Fibroblast of lung (primary cell): ENCODE measurements around the gene UBTF. TPM values are rescaled to one million over a fixed set of nuclear protein-coding genes. Genes with fewer than 3 reads are reported as not detected.

Source experiments
- DNase-seq, 2 donors: peaks; one replicate each; pipeline versions ENCODE4 v3.0.0 to v3.0.0-alpha.2; 2010; ENCODE audit warnings: low read depth in 2 of 2
- H2AFZ ChIP-seq: 2 replicates; pipeline ENCODE4 v1.5.1; 2012; ENCODE audit warnings: low read length, control low read depth, inconsistent platforms
- H3K27ac ChIP-seq: 2 replicates; pipeline ENCODE4 v1.5.1; 2011; ENCODE audit warnings: low read length, control low read depth; ENCODE audit not compliant: insufficient read depth
- H3K27me3 ChIP-seq: 2 replicates; pipeline ENCODE4 v1.5.1; 2011; ENCODE audit warnings: mild to moderate bottlenecking, low read length; ENCODE audit not compliant: control insufficient read depth, insufficient read depth
- H3K36me3 ChIP-seq: 2 replicates; pipeline ENCODE4 v1.5.1; 2011; ENCODE audit warnings: low read length; ENCODE audit not compliant: control insufficient read depth, insufficient read depth
- H3K4me1 ChIP-seq: 2 replicates; pipeline ENCODE4 v1.5.1; 2011; ENCODE audit warnings: low read length; ENCODE audit not compliant: control insufficient read depth, insufficient read depth; ENCODE audit errors: extremely low read depth
- H3K4me2 ChIP-seq: 2 replicates; pipeline ENCODE4 v1.5.1; 2011; ENCODE audit warnings: low read length, control low read depth; ENCODE audit not compliant: insufficient read depth; ENCODE audit errors: extremely low read depth
- H3K4me3 ChIP-seq, 4 experiments: fragments of 200-600 bp in 1 of 4; sonication (generic) in 1 of 4; replicated peaks in 1 of 4; 2 replicates each; pipeline ENCODE4 v1.5.1; 2011 to 2016; ENCODE audit warnings: low read length in 4 of 4, low read depth in 3 of 4, mild to moderate bottlenecking in 3 of 4, control low read depth in 2 of 4, inconsistent platforms in 1 of 4, mixed read lengths in 1 of 4; ENCODE audit not compliant: insufficient read depth in 1 of 4; ENCODE audit errors: control extremely low read depth in 1 of 4
- H3K79me2 ChIP-seq: 2 replicates; pipeline ENCODE4 v1.5.1; 2012; ENCODE audit warnings: mild to moderate bottlenecking, low read length, inconsistent platforms; ENCODE audit not compliant: control insufficient read depth, insufficient read depth
- H3K9ac ChIP-seq: 2 replicates; pipeline ENCODE4 v1.5.1; 2011; ENCODE audit warnings: mild to moderate bottlenecking, low read length, control low read depth; ENCODE audit not compliant: insufficient read depth
- H3K9me3 ChIP-seq: 2 replicates; pipeline ENCODE4 v1.5.1; 2012; ENCODE audit warnings: low read depth, low read length; ENCODE audit not compliant: control insufficient read depth, insufficient read depth
- H4K20me1 ChIP-seq: 2 replicates; pipeline ENCODE4 v1.5.1; 2011; ENCODE audit warnings: low read length; ENCODE audit not compliant: control insufficient read depth, insufficient read depth; ENCODE audit errors: extremely low read depth
- EZH2 ChIP-seq: IDR thresholded peaks from 2 replicates; pipeline ENCODE4 v1.5.1; 2012; ENCODE audit warnings: low read length, control low read depth, mild to moderate bottlenecking; ENCODE audit errors: missing control alignments
- polyA plus RNA-seq, 2 donors: library from polyadenylated mRNA; depleted of rRNA in 1 of 2; stranded (reverse) in 1 of 2; unstranded in 1 of 2; fragments of >200 nt; gene quantifications; 2 replicates each; pipeline ENCODE4 v1.2.1, GENCODE V29; 2011 to 2012; ENCODE audit warnings: missing spikeins in 1 of 2
- total RNA-seq: library from RNA; depleted of rRNA; stranded (reverse); fragments of >200 nt; gene quantifications from 2 replicates; pipeline ENCODE4 v1.2.1, GENCODE V29; 2014
- TF ChIP-seq, protein P1 (sequence below), 2 donors: IDR thresholded peaks in 1 of 2; conservative IDR thresholded peaks in 1 of 2; 1 replicate in 1 of 2; 2 replicates in 1 of 2; pipeline ENCODE4 v1.5.1; 2011 to 2012; ENCODE audit warnings: low read length in 2 of 2, control low read depth in 1 of 2, inconsistent platforms in 1 of 2, low read depth in 1 of 2, mild to moderate bottlenecking in 1 of 2

Gene UBTF
- total and polyA plus RNA-seq, 2 donors (not counting 1 experiment from before 2014, with no cell fraction given): 25.1 to 42.1 TPM

DNA sequence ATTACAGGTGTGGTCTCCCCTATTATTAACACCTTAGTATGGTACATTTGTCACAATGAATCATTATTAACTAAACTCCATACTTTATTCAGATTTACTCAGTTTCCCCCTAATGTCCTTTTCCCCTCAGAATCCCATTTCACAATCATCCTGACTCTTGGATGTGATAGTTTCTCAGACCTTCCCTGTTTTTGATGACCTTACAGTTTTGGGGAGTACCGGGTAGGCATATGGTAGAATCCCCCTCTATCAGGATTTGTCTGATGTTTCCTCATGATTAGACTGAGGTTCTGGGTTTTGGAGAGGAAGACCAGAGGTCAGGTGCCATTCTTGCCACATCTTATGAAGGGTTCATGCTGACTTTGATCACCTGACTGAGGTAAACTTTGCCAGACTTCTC lies 55.0 kb downstream of the UBTF start:
- no peaks in the 10 kb centered on the region for H4K20me1 ChIP-seq
- no peak overlapping the region for H3K9ac ChIP-seq
- H3K79me2 ChIP-seq: no peaks in the 10 kb centered on the region
- no peaks in the 10 kb centered on the region for H3K27me3 ChIP-seq
- no peak for DNase-seq
- no peak overlapping the region for H2AFZ ChIP-seq
- H3K4me2 ChIP-seq: no peak overlapping the region
- no peak overlapping the region for H3K4me3 ChIP-seq
- no peaks in the 10 kb centered on the region for H3K9me3 ChIP-seq
- no peaks in the 10 kb centered on the region for H3K4me1 ChIP-seq
- no peak overlapping the region for H3K27ac ChIP-seq
- peaks cover 1% of the 10 kb centered on the region for H3K36me3 ChIP-seq
- TF ChIP-seq EZH2: no peak
- TF ChIP-seq, protein P1, sequence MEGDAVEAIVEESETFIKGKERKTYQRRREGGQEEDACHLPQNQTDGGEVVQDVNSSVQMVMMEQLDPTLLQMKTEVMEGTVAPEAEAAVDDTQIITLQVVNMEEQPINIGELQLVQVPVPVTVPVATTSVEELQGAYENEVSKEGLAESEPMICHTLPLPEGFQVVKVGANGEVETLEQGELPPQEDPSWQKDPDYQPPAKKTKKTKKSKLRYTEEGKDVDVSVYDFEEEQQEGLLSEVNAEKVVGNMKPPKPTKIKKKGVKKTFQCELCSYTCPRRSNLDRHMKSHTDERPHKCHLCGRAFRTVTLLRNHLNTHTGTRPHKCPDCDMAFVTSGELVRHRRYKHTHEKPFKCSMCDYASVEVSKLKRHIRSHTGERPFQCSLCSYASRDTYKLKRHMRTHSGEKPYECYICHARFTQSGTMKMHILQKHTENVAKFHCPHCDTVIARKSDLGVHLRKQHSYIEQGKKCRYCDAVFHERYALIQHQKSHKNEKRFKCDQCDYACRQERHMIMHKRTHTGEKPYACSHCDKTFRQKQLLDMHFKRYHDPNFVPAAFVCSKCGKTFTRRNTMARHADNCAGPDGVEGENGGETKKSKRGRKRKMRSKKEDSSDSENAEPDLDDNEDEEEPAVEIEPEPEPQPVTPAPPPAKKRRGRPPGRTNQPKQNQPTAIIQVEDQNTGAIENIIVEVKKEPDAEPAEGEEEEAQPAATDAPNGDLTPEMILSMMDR (conservative IDR thresholded peaks at IDR 0.05 in 1 of 2, IDR thresholded peaks at IDR 0.05 in 1 of 2; ENCODE audit: low read depth in 1 of 2, low read length in 2 of 2): no peak

DNA sequence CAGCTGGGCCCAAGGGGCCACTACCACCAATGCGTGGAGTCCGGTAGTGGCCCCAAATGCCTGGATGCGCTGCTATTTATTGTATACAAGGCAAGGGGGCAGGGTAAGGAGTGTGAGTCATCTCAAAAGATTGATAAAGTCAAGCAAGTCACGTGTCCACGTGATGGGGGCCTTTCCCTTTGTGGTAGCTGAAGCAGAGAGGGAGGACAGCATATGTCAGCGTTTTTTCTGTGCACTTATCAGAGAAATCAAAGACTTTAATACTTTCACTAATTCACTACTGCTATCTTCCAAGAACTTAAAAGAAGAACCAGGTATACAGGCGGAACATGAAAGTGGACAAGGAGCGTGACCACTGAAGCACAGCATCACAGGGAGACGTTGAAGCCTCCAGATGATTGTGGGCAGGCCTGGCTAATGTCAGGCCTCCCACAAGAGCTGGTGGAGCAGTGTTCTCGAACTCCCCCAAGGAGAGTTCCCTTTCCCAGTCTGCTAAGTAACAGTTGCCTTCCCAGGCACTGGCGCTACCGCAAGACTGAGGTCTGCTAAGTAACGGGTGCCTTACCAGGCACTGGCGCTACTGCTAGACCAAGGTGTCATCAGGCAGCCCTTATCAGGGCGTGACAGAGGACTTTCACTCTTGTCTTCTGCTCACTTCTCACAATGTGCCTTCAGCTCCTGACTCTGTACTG lies 59.8 kb downstream of the UBTF start:
- no peak overlapping the region for H3K27ac ChIP-seq
- TF ChIP-seq EZH2: no peak
- TF ChIP-seq, protein P1 (conservative IDR thresholded peaks at IDR 0.05 in 1 of 2, IDR thresholded peaks at IDR 0.05 in 1 of 2; ENCODE audit: low read depth in 1 of 2, low read length in 2 of 2): no peak
- H3K79me2 ChIP-seq: no peaks in the 10 kb centered on the region
- H3K36me3 ChIP-seq: peaks cover 2% of the 10 kb centered on the region
- H2AFZ ChIP-seq: no peak overlapping the region
- no peak overlapping the region for H3K9ac ChIP-seq
- peak in 1 of 2 donors; percentile 35 for DNase-seq
- no peaks in the 10 kb centered on the region for H3K27me3 ChIP-seq
- no peaks in the 10 kb centered on the region for H4K20me1 ChIP-seq
- H3K4me1 ChIP-seq: no peaks in the 10 kb centered on the region
- no peak overlapping the region for H3K4me2 ChIP-seq
- H3K9me3 ChIP-seq: no peaks in the 10 kb centered on the region
- H3K4me3 ChIP-seq: no peak overlapping the region

DNA sequence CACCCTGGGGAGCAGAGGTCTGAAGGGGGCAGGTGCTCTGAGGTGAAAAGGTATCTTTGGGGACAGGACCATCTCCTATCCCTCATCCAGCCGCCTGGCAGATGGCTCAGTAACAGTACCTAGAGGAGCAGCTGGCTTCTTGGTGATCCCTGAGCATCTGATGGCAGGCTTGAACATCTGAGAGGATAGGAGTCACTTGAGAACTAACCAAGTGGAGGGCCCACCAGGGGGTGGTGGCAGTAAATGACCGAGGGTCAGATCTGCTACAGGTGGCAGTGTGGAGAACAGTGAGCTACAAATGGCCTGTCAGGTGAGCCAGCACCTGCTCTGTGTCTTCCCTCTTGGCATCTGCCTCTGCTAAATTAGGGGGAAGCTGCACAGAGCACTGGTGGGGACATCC lies 64.0 kb downstream of the UBTF start:
- H3K4me1 ChIP-seq: no peaks in the 10 kb centered on the region
- DNase-seq: no peak
- no peak overlapping the region for H3K4me3 ChIP-seq
- H3K4me2 ChIP-seq: no peak overlapping the region
- no peaks in the 10 kb centered on the region for H3K27me3 ChIP-seq
- no peaks in the 10 kb centered on the region for H3K9me3 ChIP-seq
- H3K27ac ChIP-seq: no peak overlapping the region
- H3K79me2 ChIP-seq: peaks cover 4% of the 10 kb centered on the region
- H3K36me3 ChIP-seq: peaks cover 4% of the 10 kb centered on the region
- TF ChIP-seq EZH2: no peak
- TF ChIP-seq, protein P1 (conservative IDR thresholded peaks at IDR 0.05 in 1 of 2, IDR thresholded peaks at IDR 0.05 in 1 of 2; ENCODE audit: low read depth in 1 of 2, low read length in 2 of 2): no peak
- H4K20me1 ChIP-seq: no peaks in the 10 kb centered on the region
- no peak overlapping the region for H2AFZ ChIP-seq
- no peak overlapping the region for H3K9ac ChIP-seq

Other genes with a start within 250 kb of the UBTF start
- 3.3 and 7.4 TPM in 2 replicates for gene NAGS, start 215.1 kb downstream of the UBTF start, total RNA-seq
- gene NAGS, start 215.1 kb downstream of the UBTF start, polyA plus RNA-seq: 0.58 and 0.95 TPM in 2 replicates
- 99.4 and 107 TPM in 2 replicates for gene TMEM101, start 204.7 kb downstream of the UBTF start, total RNA-seq
- gene TMEM101, start 204.7 kb downstream of the UBTF start, polyA plus RNA-seq: 26.0 and 32.3 TPM in 2 replicates
- gene LSM12, start 153.0 kb downstream of the UBTF start, total RNA-seq: 21.8 and 25.6 TPM in 2 replicates
- gene LSM12, start 153.0 kb downstream of the UBTF start, polyA plus RNA-seq: 79.3 and 86.4 TPM in 2 replicates
- gene G6PC3, start 148.9 kb downstream of the UBTF start, total RNA-seq: 12.3 and 40.0 TPM in 2 replicates
- 76.1 and 113 TPM in 2 replicates for gene G6PC3, start 148.9 kb downstream of the UBTF start, polyA plus RNA-seq
- gene HDAC5, start 96.0 kb downstream of the UBTF start, total RNA-seq: 66.8 and 125 TPM in 2 replicates
- 31.3 and 35.1 TPM in 2 replicates for gene HDAC5, start 96.0 kb downstream of the UBTF start, polyA plus RNA-seq
- 1.0 and 1.5 TPM in 2 replicates for gene HROB, start 77.7 kb downstream of the UBTF start, total RNA-seq
- 1.8 and 4.7 TPM in 2 replicates for gene HROB, start 77.7 kb downstream of the UBTF start, polyA plus RNA-seq
- under 0.01 and 0.17 TPM in 2 replicates for gene ASB16, start 49.0 kb downstream of the UBTF start, total RNA-seq
- 0.07 TPM in 1 of 2 replicates, not detected in the other for gene ASB16, start 49.0 kb downstream of the UBTF start, polyA plus RNA-seq
- gene TMUB2, start 32.7 kb downstream of the UBTF start, total RNA-seq: 36.2 and 45.4 TPM in 2 replicates
- 33.1 and 37.3 TPM in 2 replicates for gene TMUB2, start 32.7 kb downstream of the UBTF start, polyA plus RNA-seq
- 33.6 and 36.5 TPM in 2 replicates for gene ATXN7L3, start 19.8 kb downstream of the UBTF start, total RNA-seq
- gene ATXN7L3, start 19.8 kb downstream of the UBTF start, polyA plus RNA-seq: 31.8 and 34.8 TPM in 2 replicates
- gene SLC4A1, start 48.5 kb upstream of the UBTF start, total RNA-seq: not detected in 2 replicates
- not detected in 2 replicates for gene SLC4A1, start 48.5 kb upstream of the UBTF start, polyA plus RNA-seq
- under 0.01 TPM in 1 of 2 replicates, not detected in the other for gene RUNDC3A, start 88.9 kb upstream of the UBTF start, total RNA-seq
- 0.05 TPM in 1 of 2 replicates, not detected in the other for gene RUNDC3A, start 88.9 kb upstream of the UBTF start, polyA plus RNA-seq
- gene SLC25A39, start 105.1 kb upstream of the UBTF start, total RNA-seq: 47.0 and 70.2 TPM in 2 replicates
- gene SLC25A39, start 105.1 kb upstream of the UBTF start, polyA plus RNA-seq: 35.3 and 61.1 TPM in 2 replicates
- 315 and 448 TPM in 2 replicates for gene GRN, start 125.6 kb upstream of the UBTF start, total RNA-seq
- 146 and 151 TPM in 2 replicates for gene GRN, start 125.6 kb upstream of the UBTF start, polyA plus RNA-seq
- gene FAM171A2, start 144.2 kb upstream of the UBTF start, total RNA-seq: 5.0 and 6.4 TPM in 2 replicates
- 1.4 and 1.7 TPM in 2 replicates for gene FAM171A2, start 144.2 kb upstream of the UBTF start, polyA plus RNA-seq
- gene ITGA2B, start 170.0 kb upstream of the UBTF start, total RNA-seq: 0.26 and 0.66 TPM in 2 replicates
- gene ITGA2B, start 170.0 kb upstream of the UBTF start, polyA plus RNA-seq: 0.06 and 0.10 TPM in 2 replicates